ENCODE data around the gene UGT1A3.
"Not testable (repeated sequence)": the region's sequence is repeated elsewhere in the genome, so short reads cannot be mapped to it uniquely, and the experiment has no call there.

Gene UGT1A3

GRCh38 chr2:233692648-233693047 lies 36.2 kb upstream of the UGT1A3 start, which contains the start of gene UGT1A6:
UGT1A6 (plus strand) TSS chr2:233692890; CDS start chr2:233693005, 115 bp downstream.
- no peak for DNase-seq (ENCODE audit: low spot score)
- H3K27ac ChIP-seq, result peak within 1 kb of the TSS; percentile 88
- POLR2A ChIA-PET (ENCODE audit: low non-redundant PET), result no interaction called here
- CTCF ChIA-PET, result interaction anchor here (0.6 to 0.7 kb wide), 2 partner anchors 34 to 1409 kb away, joined by 3 to 6 read pairs; no protein-coding TSS in a partner anchor
- TF ChIP-seq CTCF (conservative IDR thresholded peaks at IDR 0.05; ENCODE audit: low read depth), result no peak

- CTCF ChIA-PET, result no interaction called here
These were observed 34.9 kb upstream of the UGT1A3 start for GRCh38 chr2:233693963-233694362.

GRCh38 chr2:233698740-233699139 lies 30.1 kb upstream of the UGT1A3 start:
- TF ChIP-seq CTCF (conservative IDR thresholded peaks at IDR 0.05; ENCODE audit: low read depth), result no peak
- CTCF ChIA-PET, result no interaction called here
- no peak for DNase-seq (ENCODE audit: low spot score)
- peak overlapping the region; percentile 36; the same call in 1 of the 2 replicates for H3K27ac ChIP-seq
- POLR2A ChIA-PET (ENCODE audit: low non-redundant PET), result no interaction called here

More at GRCh38 chr2:233693963-233694362, 34.9 kb upstream of the UGT1A3 start:
- TF ChIP-seq CTCF (conservative IDR thresholded peaks at IDR 0.05; ENCODE audit: low read depth), result no peak
- POLR2A ChIA-PET (ENCODE audit: low non-redundant PET), result no interaction called here
- H3K27ac ChIP-seq, result no peak overlapping the region
- DNase-seq (ENCODE audit: low spot score), result no peak

GRCh38 chr2:233699424-233700027 lies 29.3 kb upstream of the UGT1A3 start:
- TF ChIP-seq CTCF (conservative IDR thresholded peaks at IDR 0.05; ENCODE audit: low read depth), result no peak
- H3K27ac ChIP-seq, result peak overlapping the region; percentile 86
- CTCF ChIA-PET, result interaction anchor here (0.6 kb wide), 1 partner anchor 17 kb away, joined by 3 read pairs; no protein-coding TSS in a partner anchor
- POLR2A ChIA-PET (ENCODE audit: low non-redundant PET), result no interaction called here
- DNase-seq (ENCODE audit: low spot score), result no peak

- POLR2A ChIA-PET (ENCODE audit: low non-redundant PET), result no interaction called here
- CTCF ChIA-PET, result interaction anchor here (0.6 kb wide), 1 partner anchor 16 kb away, joined by 3 read pairs; no protein-coding TSS in a partner anchor
- H3K27ac ChIP-seq, result peak overlapping the region; percentile 86
- TF ChIP-seq CTCF (conservative IDR thresholded peaks at IDR 0.05; ENCODE audit: low read depth), result no peak
- DNase-seq (ENCODE audit: low spot score), result no peak
These were observed 28.7 kb upstream of the UGT1A3 start for GRCh38 chr2:233700028-233700635.

GRCh38 chr2:233700842-233701241 lies 28.0 kb upstream of the UGT1A3 start:
- H3K27ac ChIP-seq; CTCF ChIA-PET; POLR2A ChIA-PET (ENCODE audit: low non-redundant PET); DNase-seq (ENCODE audit: low spot score): not testable (repeated sequence)

GRCh38 chr2:233702238-233702637 lies 26.6 kb upstream of the UGT1A3 start:
- TF ChIP-seq CTCF (conservative IDR thresholded peaks at IDR 0.05; ENCODE audit: low read depth), result no peak
- ChIA-PET POLR2A (ENCODE audit: low non-redundant PET) (no interaction called here), CTCF (no interaction called here)
- no peak for DNase-seq (ENCODE audit: low spot score)
- no peak overlapping the region for H3K27ac ChIP-seq
